CD4-positive, CD25-positive, alpha-beta regulatory T cell (primary cell): ENCODE results near the gene ZNF775. TPM values are rescaled to one million over a fixed set of nuclear protein-coding genes. Genes with fewer than 3 reads are reported as not detected.

Source experiments
- ATAC-seq, 2 donors: fragments of 150-1000 bp; cut with Tn5 transposase; one replicate each; pipeline ENCODE4 v1.10.0; 2021; ENCODE audit warnings: low read depth in 2 of 2, moderate number of reproducible peaks in 2 of 2, moderate library complexity in 1 of 2
- DNase-seq, 3 donors: peaks; one replicate each; pipeline versions ENCODE4 v3.0.0 to v3.0.0-alpha.2; 2012 to 2022; ENCODE audit warnings: mixed read lengths in 1 of 3
- H3K27ac ChIP-seq: one replicate; pipeline ENCODE4 v1.7.0; 2013; ENCODE audit warnings: mild to moderate bottlenecking, low read length; ENCODE audit not compliant: insufficient read depth, poor library complexity, severe bottlenecking
- H3K27me3 ChIP-seq: one replicate; pipeline ENCODE4 v1.7.0; 2013; ENCODE audit warnings: low read length; ENCODE audit not compliant: control insufficient read depth, insufficient read depth
- H3K36me3 ChIP-seq: one replicate; pipeline ENCODE4 v1.7.0; 2013; ENCODE audit warnings: mild to moderate bottlenecking, low read length, moderate library complexity; ENCODE audit not compliant: control insufficient read depth, insufficient read depth
- H3K4me1 ChIP-seq: 2 replicates; pipeline ENCODE4 v1.7.0; 2013; ENCODE audit warnings: mild to moderate bottlenecking, low read length; ENCODE audit not compliant: insufficient read depth, control insufficient read depth, poor library complexity, severe bottlenecking
- H3K4me3 ChIP-seq: one replicate; pipeline ENCODE4 v1.7.0; 2013; ENCODE audit warnings: low read depth, mild to moderate bottlenecking, low read length, moderate library complexity
- H3K9me3 ChIP-seq, 2 experiments: 1 replicate in 1 of 2; 2 replicates in 1 of 2; pipeline ENCODE4 v1.7.0; 2013; ENCODE audit warnings: low read length in 2 of 2, mild to moderate bottlenecking in 1 of 2, moderate library complexity in 1 of 2; ENCODE audit not compliant: control insufficient read depth in 2 of 2
- H3K27ac Mint-ChIP-seq, 3 donors: one replicate each; pipeline ENCODE4 v1.8.0; 2020 to 2022; ENCODE audit warnings: mild to moderate bottlenecking in 3 of 3, mixed read lengths in 3 of 3, moderate library complexity in 2 of 3
- H3K27me3 Mint-ChIP-seq: one replicate; pipeline ENCODE4 v1.8.0; 2022; ENCODE audit warnings: mild to moderate bottlenecking, mixed read lengths
- H3K36me3 Mint-ChIP-seq: one replicate; pipeline ENCODE4 v1.8.0; 2020; ENCODE audit warnings: mixed read lengths
- H3K4me1 Mint-ChIP-seq, 4 donors: one replicate each; pipeline ENCODE4 v1.8.0; 2020 to 2022; ENCODE audit warnings: mixed read lengths in 4 of 4, mild to moderate bottlenecking in 1 of 4
- H3K4me3 Mint-ChIP-seq, 4 donors: one replicate each; pipeline ENCODE4 v1.8.0; 2020 to 2022; ENCODE audit warnings: mild to moderate bottlenecking in 4 of 4, mixed read lengths in 4 of 4, moderate library complexity in 3 of 4
- H3K9me3 Mint-ChIP-seq, 7 donors: one replicate each; pipeline ENCODE4 v1.8.0; 2020 to 2022; ENCODE audit warnings: mixed read lengths in 7 of 7, mild to moderate bottlenecking in 3 of 7, moderate library complexity in 2 of 7
- polyA plus RNA-seq, 4 donors: library from polyadenylated mRNA; unstranded; fragments of 300-500 nt; fragmentation: Illumina TruSeq; gene quantifications; one replicate each; pipeline ENCODE4 v1.2.3, GENCODE V29; 2021
- total RNA-seq: library from RNA; stranded (reverse); gene quantifications from one replicate; pipeline ENCODE4 v1.2.3, GENCODE V29; 2022

ZNF775 gene
- total and polyA plus RNA-seq, 5 donors from 2014 or later = 2.2 to 7.6 (median 2.9) TPM

DNA sequence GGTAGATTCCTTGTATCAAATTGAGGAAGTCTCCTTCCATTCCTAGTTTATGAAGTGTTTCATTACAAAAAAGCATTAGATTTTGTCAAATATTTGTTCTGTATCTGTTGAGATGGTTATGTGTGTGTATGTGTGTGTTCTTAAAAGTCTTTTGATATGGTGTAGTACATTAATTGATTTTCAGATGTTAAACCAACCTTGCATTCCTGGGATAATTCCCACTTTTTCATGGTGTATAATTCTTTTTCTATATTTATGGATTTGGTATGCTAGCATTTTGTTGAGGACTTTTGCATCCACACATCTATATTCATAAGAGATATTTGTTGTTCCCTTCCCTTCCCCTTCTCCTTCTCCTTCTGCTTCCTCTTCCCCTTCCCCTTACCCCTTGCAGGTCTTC, 62.4 kb downstream of the ZNF775 start:
- Histone ChIP-seq H3K36me3 (no peaks in the 10 kb centered on the region), H3K4me3 (no peak overlapping the region), H3K27me3 (no peaks in the 10 kb centered on the region), H3K9me3 (peaks cover 7 to 10% of the 10 kb centered on the region in 2 experiments), H3K27ac (no peak overlapping the region), H3K4me1 (no peaks in the 10 kb centered on the region)
- no peak overlapping the region for H3K4me3 Mint-ChIP-seq
- H3K36me3 Mint-ChIP-seq = peaks cover 3% of the 10 kb centered on the region
- peaks cover 18% of the 10 kb centered on the region for H3K27me3 Mint-ChIP-seq
- H3K27ac Mint-ChIP-seq = no peak overlapping the region
- peaks cover 0 to 18% (median 11%) of the 10 kb centered on the region in 4 donors for H3K4me1 Mint-ChIP-seq
- ATAC-seq = no peak
- DNase-seq = no peak
- peaks cover 0 to 9% (median 1%) of the 10 kb centered on the region in 7 donors for H3K9me3 Mint-ChIP-seq

GRCh38 chr7:150442811-150443210, 63.7 kb downstream of the ZNF775 start:
- Histone ChIP-seq H3K27ac (no peak overlapping the region), H3K36me3 (no peaks in the 10 kb centered on the region), H3K9me3 (peaks cover 7 to 10% of the 10 kb centered on the region in 2 experiments), H3K4me1 (no peaks in the 10 kb centered on the region), H3K27me3 (no peaks in the 10 kb centered on the region), H3K4me3 (no peak overlapping the region)
- H3K27ac Mint-ChIP-seq = no peak overlapping the region
- H3K9me3 Mint-ChIP-seq = peaks cover 0 to 9% (median 1%) of the 10 kb centered on the region in 7 donors
- ATAC-seq (no peak), DNase-seq (no peak)
- H3K4me3 Mint-ChIP-seq = no peak overlapping the region
- peaks cover 3% of the 10 kb centered on the region for H3K36me3 Mint-ChIP-seq
- H3K27me3 Mint-ChIP-seq = peaks cover 14% of the 10 kb centered on the region
- H3K4me1 Mint-ChIP-seq = peaks cover 0 to 20% (median 14%) of the 10 kb centered on the region in 4 donors

- Mint-ChIP-seq H3K4me3 (no peak overlapping the region), H3K4me1 (peaks cover 5 to 31% (median 18%) of the 10 kb centered on the region in 4 donors), H3K27ac (no peak overlapping the region), H3K36me3 (peaks cover 3% of the 10 kb centered on the region), H3K27me3 (peaks cover 7% of the 10 kb centered on the region), H3K9me3 (peaks cover 0 to 9% (median 1%) of the 10 kb centered on the region in 7 donors)
- Histone ChIP-seq H3K27ac (no peak overlapping the region), H3K27me3 (no peaks in the 10 kb centered on the region), H3K9me3 (peaks cover 7 to 10% of the 10 kb centered on the region in 2 experiments), H3K4me3 (no peak overlapping the region), H3K36me3 (no peaks in the 10 kb centered on the region), H3K4me1 (peaks cover 10% of the 10 kb centered on the region)
- DNase-seq = no peak
- ATAC-seq = no peak
Measured at GRCh38 chr7:150443793-150444540, 64.8 kb downstream of the ZNF775 start.

DNA sequence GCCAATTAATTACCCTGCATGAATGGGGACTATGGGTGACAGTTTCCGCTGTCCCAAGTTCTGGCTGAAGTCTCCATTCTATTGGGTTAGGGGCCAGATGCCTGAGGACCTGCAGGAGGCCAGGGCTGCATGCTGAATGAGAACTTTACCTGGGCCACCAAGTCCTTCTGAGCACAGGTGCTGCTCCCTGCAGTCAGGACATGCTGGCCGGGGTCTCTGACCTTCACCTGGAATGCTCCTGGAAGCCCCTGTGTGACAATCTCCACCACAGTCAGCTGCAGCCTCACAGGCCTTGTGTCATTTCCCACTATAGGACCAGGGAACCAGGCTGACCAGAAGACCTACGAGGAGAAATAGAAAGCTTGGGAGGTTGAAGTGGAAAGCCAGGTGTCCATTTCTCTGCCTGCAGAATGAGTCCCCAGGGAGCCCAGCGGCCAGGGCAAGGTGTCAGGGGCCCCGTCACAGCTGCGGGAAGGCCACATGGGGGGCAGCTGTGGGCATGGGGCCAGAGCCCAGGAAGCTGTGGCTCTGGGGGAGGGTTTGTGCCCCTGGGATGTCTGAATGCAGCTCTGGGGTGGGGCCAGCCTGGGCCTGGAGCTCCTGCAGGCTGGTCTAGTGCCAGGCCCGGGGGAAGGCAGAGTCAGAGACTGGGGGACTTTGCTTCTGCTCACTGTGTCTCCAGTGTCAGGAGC, 65.7 kb downstream of the ZNF775 start:
- Mint-ChIP-seq H3K4me1 (peaks cover 5 to 38% (median 20%) of the 10 kb centered on the region in 4 donors), H3K27ac (no peak overlapping the region), H3K9me3 (peaks cover 0 to 9% (median 1%) of the 10 kb centered on the region in 7 donors), H3K36me3 (peaks cover 3% of the 10 kb centered on the region), H3K4me3 (no peak overlapping the region), H3K27me3 (no peaks in the 10 kb centered on the region)
- ATAC-seq (no peak), DNase-seq (no peak)
- peaks cover 7 to 10% of the 10 kb centered on the region in 2 experiments for H3K9me3 ChIP-seq
- no peaks in the 10 kb centered on the region for H3K27me3 ChIP-seq
- no peak overlapping the region for H3K4me3 ChIP-seq
- H3K36me3 ChIP-seq = no peaks in the 10 kb centered on the region
- peaks cover 17% of the 10 kb centered on the region for H3K4me1 ChIP-seq
- no peak overlapping the region for H3K27ac ChIP-seq

DNA sequence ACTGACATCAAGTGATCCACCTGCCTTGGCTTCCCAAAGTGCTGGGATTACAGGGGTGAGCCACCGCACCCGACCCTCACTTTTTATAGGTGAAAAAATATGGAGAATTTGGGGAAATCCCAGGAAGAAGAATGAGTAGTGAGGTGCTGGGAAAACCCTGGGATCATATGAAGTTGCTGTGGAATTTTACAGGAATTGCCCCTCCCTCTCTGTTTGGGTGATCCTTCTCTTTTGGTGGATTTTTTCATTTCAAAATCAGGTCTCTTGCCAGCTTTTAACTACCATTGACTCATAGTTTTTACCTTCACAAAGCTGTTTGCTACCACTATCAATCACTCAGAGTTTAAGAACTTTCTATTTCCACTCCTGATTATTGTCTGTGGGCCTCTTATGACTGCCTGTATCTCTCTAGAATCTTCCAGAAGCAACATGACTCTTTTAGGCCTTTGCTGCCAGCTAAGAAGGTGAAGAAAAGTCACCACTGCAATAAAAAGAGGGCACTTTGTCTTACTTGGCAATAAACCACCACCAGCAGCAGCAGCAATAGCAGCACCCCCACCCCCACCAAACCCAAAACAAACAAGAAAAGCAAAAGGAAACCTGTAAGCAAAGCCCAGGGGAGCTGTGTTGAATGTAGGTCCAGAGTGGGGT, 67.3 kb downstream of the ZNF775 start:
- Mint-ChIP-seq H3K27me3 (no peaks in the 10 kb centered on the region), H3K4me3 (no peak overlapping the region), H3K36me3 (peaks cover 3% of the 10 kb centered on the region), H3K4me1 (peaks cover 5 to 44% (median 22%) of the 10 kb centered on the region in 4 donors), H3K27ac (no peak overlapping the region), H3K9me3 (peaks cover 0 to 7% (median 0%) of the 10 kb centered on the region in 7 donors)
- no peaks in the 10 kb centered on the region for H3K36me3 ChIP-seq
- H3K27me3 ChIP-seq = no peaks in the 10 kb centered on the region
- no peak overlapping the region for H3K4me3 ChIP-seq
- ATAC-seq (no peak), DNase-seq (peak in 1 of 3 donors; percentile 20)
- H3K4me1 ChIP-seq = peaks cover 33% of the 10 kb centered on the region
- no peak overlapping the region for H3K27ac ChIP-seq
- H3K9me3 ChIP-seq = peaks cover 4 to 9% of the 10 kb centered on the region in 2 experiments

Other genes with a start within 250 kb of the ZNF775 start
- 10.7 TPM for gene LRRC61, start 56.0 kb upstream of the ZNF775 start, total RNA-seq
- gene LRRC61, start 56.0 kb upstream of the ZNF775 start, polyA plus RNA-seq = 10 to 100 TPM; 21.9 to 33.1 (median 25.6) TPM
- gene ACTR3C, start 55.8 kb upstream of the ZNF775 start, total RNA-seq = 17.2 TPM
- gene ACTR3C, start 55.8 kb upstream of the ZNF775 start, polyA plus RNA-seq = 1 to 10 TPM; 4.3 to 5.5 (median 4.8) TPM
- gene RARRES2, start 37.7 kb upstream of the ZNF775 start, total RNA-seq = not detected
- gene RARRES2, start 37.7 kb upstream of the ZNF775 start, polyA plus RNA-seq = not detected
- gene REPIN1, start 10.5 kb upstream of the ZNF775 start, total RNA-seq = 40.3 TPM
- 10 to 100 TPM; 22.5 to 35.2 (median 26.5) TPM for gene REPIN1, start 10.5 kb upstream of the ZNF775 start, polyA plus RNA-seq
- 8.0 TPM for gene GIMAP8, start 71.3 kb downstream of the ZNF775 start, total RNA-seq
- 10 to 100 TPM; 11.3 to 30.8 (median 18.4) TPM for gene GIMAP8, start 71.3 kb downstream of the ZNF775 start, polyA plus RNA-seq
- gene GIMAP7, start 135.5 kb downstream of the ZNF775 start, total RNA-seq = 64.2 TPM
- 1,000 to 10,000 TPM in 1 of 4 donors, 100 to 1,000 TPM in 3; 519 to 1,084 (median 836) TPM for gene GIMAP7, start 135.5 kb downstream of the ZNF775 start, polyA plus RNA-seq
- 90.1 TPM for gene GIMAP4, start 188.1 kb downstream of the ZNF775 start, total RNA-seq
- 100 to 1,000 TPM; 402 to 667 (median 490) TPM for gene GIMAP4, start 188.1 kb downstream of the ZNF775 start, polyA plus RNA-seq